ENCODE results near the gene MLLT3. TPM values are rescaled to one million over a fixed set of nuclear protein-coding genes. Genes with fewer than 3 reads are reported as not detected.

MLLT3 gene
- total RNA-seq, 1 donor from 2014 or later: 40.0 TPM

GRCh38 chr9:20476912-20477521 is 145.3 kb downstream of the MLLT3 start:
- DNase-seq (ENCODE audit: low read depth): no peak

- no peak for DNase-seq (ENCODE audit: low read depth)
Observed at GRCh38 chr9:20474496-20474895, 147.8 kb downstream of the MLLT3 start.

- no peak for DNase-seq (ENCODE audit: low read depth)
Observed at GRCh38 chr9:20473515-20474013, 148.7 kb downstream of the MLLT3 start.

- DNase-seq (ENCODE audit: low read depth): no peak
Observed at GRCh38 chr9:20472342-20473045, 149.8 kb downstream of the MLLT3 start.

- no peak for DNase-seq (ENCODE audit: low read depth)
Observed at GRCh38 chr9:20466328-20467008, 155.8 kb downstream of the MLLT3 start.

- no peak for DNase-seq (ENCODE audit: low read depth)
Observed at GRCh38 chr9:20464242-20464641, 158.1 kb downstream of the MLLT3 start.

GRCh38 chr9:20463823-20464222 is 158.5 kb downstream of the MLLT3 start:
- no peak for DNase-seq (ENCODE audit: low read depth)

- no peak for DNase-seq (ENCODE audit: low read depth)
Observed at GRCh38 chr9:20462410-20462809, 159.9 kb downstream of the MLLT3 start.

- no peak for DNase-seq (ENCODE audit: low read depth)
Observed at GRCh38 chr9:20447291-20447690, 175.0 kb downstream of the MLLT3 start.

- no peak for DNase-seq (ENCODE audit: low read depth)
Observed at GRCh38 chr9:20446248-20446647, 176.1 kb downstream of the MLLT3 start.

GRCh38 chr9:20442461-20443319 is 179.6 kb downstream of the MLLT3 start:
- DNase-seq (ENCODE audit: low read depth): peak; percentile 20

GRCh38 chr9:20441711-20442423 is 180.4 kb downstream of the MLLT3 start:
- DNase-seq (ENCODE audit: low read depth): no peak

- DNase-seq (ENCODE audit: low read depth): no peak
Observed at GRCh38 chr9:20441166-20441565, 181.1 kb downstream of the MLLT3 start.

GRCh38 chr9:20437476-20437875 is 184.8 kb downstream of the MLLT3 start:
- DNase-seq (ENCODE audit: low read depth): no peak

GRCh38 chr9:20436476-20437195 is 185.7 kb downstream of the MLLT3 start:
- no peak for DNase-seq (ENCODE audit: low read depth)

- no peak for DNase-seq (ENCODE audit: low read depth)
Observed at GRCh38 chr9:20428976-20429375, 193.3 kb downstream of the MLLT3 start.

- DNase-seq (ENCODE audit: low read depth): no peak
Observed at GRCh38 chr9:20427359-20427758, 194.9 kb downstream of the MLLT3 start.

- no peak for DNase-seq (ENCODE audit: low read depth)
Observed at GRCh38 chr9:20426019-20426418, 196.3 kb downstream of the MLLT3 start.

- DNase-seq (ENCODE audit: low read depth): peak; percentile 39
Observed at GRCh38 chr9:20419533-20419932, 202.8 kb downstream of the MLLT3 start.

- DNase-seq (ENCODE audit: low read depth): no peak
Observed at GRCh38 chr9:20418485-20418884, 203.8 kb downstream of the MLLT3 start.
